ENCODE measurements around the gene CHAF1A.

Gene CHAF1A

GRCh38 chr19:4385291-4386040, 17.0 kb upstream of the CHAF1A start:
- DNase-seq: no peak

- DNase-seq: no peak
Measured at GRCh38 chr19:4386041-4386782, 16.2 kb upstream of the CHAF1A start.

GRCh38 chr19:4388337-4389063, 13.9 kb upstream of the CHAF1A start:
- no peak for DNase-seq

- no peak for DNase-seq
Measured at GRCh38 chr19:4389064-4389375, 13.4 kb upstream of the CHAF1A start.

- no peak for DNase-seq
Measured at GRCh38 chr19:4389511-4390016, 12.9 kb upstream of the CHAF1A start.

- DNase-seq: no peak
Measured at GRCh38 chr19:4390017-4390566, 12.3 kb upstream of the CHAF1A start.

- no peak for DNase-seq
Measured at GRCh38 chr19:4390567-4391305, 11.7 kb upstream of the CHAF1A start.

- no peak for DNase-seq
Measured at GRCh38 chr19:4391306-4391693, 11.1 kb upstream of the CHAF1A start.

GRCh38 chr19:4391701-4392483, 10.5 kb upstream of the CHAF1A start:
- no peak for DNase-seq

- no peak for DNase-seq
Measured at GRCh38 chr19:4393947-4394590, 8.4 kb upstream of the CHAF1A start.

GRCh38 chr19:4396949-4397783, 5.3 kb upstream of the CHAF1A start:
- no peak for DNase-seq

GRCh38 chr19:4399812-4400134, 2.7 kb upstream of the CHAF1A start:
- peak in 1 of 2 donors; percentile 17 for DNase-seq

- peak; percentile 91 to 92 for DNase-seq
Measured at GRCh38 chr19:4400135-4400936, 2.1 kb upstream of the CHAF1A start, which contains the start of gene SH3GL1. Gene SH3GL1 (minus strand): TSS chr19:4400547. CDS start chr19:4400368, 179 bp downstream.

GRCh38 chr19:4401769-4402170, 670 bp upstream of the CHAF1A start:
- DNase-seq: no peak

- DNase-seq: no peak
Measured at GRCh38 chr19:4403005-4403761, 743 bp downstream of the CHAF1A start.

GRCh38 chr19:4405977-4406376, 3.5 kb downstream of the CHAF1A start:
- no peak for DNase-seq

GRCh38 chr19:4406626-4407025, 4.2 kb downstream of the CHAF1A start:
- no peak for DNase-seq

- DNase-seq: no peak
Measured at GRCh38 chr19:4409123-4409933, 6.9 kb downstream of the CHAF1A start.
